ENCODE data around the gene B3GNT2.
"Not testable (repeated sequence)": the region's sequence is repeated elsewhere in the genome, so short reads cannot be mapped to it uniquely, and the experiment has no call there.

B3GNT2 gene, protein sequence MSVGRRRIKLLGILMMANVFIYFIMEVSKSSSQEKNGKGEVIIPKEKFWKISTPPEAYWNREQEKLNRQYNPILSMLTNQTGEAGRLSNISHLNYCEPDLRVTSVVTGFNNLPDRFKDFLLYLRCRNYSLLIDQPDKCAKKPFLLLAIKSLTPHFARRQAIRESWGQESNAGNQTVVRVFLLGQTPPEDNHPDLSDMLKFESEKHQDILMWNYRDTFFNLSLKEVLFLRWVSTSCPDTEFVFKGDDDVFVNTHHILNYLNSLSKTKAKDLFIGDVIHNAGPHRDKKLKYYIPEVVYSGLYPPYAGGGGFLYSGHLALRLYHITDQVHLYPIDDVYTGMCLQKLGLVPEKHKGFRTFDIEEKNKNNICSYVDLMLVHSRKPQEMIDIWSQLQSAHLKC

DNA sequence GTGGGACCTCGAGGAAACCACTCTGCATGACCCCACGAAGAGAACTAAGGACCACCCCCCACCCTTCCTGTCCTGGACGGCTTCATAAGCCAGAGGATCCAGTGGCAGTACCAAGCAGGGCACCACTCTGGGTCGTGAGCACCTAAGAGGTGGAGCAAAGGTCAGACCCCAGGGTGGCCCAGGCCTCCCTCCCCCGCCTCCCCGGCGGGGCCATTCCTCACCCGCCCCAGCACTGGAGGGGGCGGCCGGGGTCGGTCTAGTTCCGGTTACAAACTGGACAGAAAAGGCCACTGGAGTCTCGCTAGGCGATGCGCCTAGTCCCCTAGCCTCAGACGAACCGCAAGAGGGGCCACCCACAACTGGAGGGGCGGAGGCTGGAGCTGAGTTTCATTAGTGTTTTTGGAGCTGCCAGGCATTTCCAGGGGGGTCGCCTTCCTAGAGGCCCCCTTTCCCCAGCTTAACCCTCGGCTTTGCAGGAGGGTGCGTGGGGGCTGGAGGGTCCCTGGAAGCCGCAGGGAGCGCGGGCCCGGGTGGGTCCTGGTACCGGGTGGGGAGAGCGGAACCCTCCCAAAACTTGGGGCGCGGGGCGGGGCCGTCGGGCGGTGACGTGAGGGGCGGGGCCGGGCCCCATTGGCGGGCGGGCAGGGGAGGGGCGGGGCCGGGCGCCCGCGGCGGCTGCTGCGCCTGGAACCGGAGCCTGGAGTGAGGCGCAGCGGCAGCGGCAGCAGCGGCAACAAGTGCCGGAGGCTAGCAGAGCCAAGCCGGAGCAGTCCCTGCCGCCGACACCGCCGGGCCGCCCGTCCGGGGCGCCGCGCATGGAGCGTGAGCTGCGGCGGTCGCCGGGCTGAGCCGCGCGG lies at the start of gene B3GNT2:
B3GNT2 (plus strand) TSS at position 695 of the 857 bp plus-strand sequence. CDS start 26,106 bp downstream, outside the sequence.
- DNase-seq (ENCODE audit: low spot score in 2 of 2), result peak; percentile 70 to 84
- in situ Hi-C loops (cut with MboI; ENCODE audit: low sequenced_read_pairs), result no loop called here

DNA sequence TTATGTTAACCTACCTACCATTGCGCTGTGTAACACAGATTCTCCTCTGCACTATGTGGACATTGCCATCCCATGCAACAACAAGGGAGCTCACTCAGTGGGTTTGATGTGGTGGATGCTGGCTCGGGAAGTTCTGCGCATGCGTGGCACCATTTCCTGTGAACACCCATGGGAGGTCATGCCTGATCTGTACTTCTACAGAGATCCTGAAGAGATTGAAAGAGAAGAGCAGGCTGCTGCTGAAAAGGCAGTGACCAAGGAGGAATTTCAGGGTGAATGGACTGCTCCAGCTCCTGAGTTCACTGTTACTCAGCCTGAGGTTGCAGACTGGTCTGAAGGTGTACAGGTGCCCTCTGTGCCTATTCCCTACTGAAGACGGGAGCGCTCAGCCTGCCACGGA lies 49.1 kb upstream of the B3GNT2 start:
- H3K9me3 ChIP-seq; H3K27me3 ChIP-seq (ENCODE audit: low read depth): not testable (repeated sequence)

More for the DNA sequence above, at the start of gene B3GNT2:
- Histone ChIP-seq H3K4me3 (peak within 1 kb of the TSS; percentile 88), H3K36me3 (replicated peaks) (no peaks in the 10 kb centered on the region), H3K9me3 (no peaks in the 10 kb centered on the region), H3K27me3 (ENCODE audit: low read depth) (no peaks in the 10 kb centered on the region), H3K4me1 (peaks cover 5% of the 10 kb centered on the region)

DNA sequence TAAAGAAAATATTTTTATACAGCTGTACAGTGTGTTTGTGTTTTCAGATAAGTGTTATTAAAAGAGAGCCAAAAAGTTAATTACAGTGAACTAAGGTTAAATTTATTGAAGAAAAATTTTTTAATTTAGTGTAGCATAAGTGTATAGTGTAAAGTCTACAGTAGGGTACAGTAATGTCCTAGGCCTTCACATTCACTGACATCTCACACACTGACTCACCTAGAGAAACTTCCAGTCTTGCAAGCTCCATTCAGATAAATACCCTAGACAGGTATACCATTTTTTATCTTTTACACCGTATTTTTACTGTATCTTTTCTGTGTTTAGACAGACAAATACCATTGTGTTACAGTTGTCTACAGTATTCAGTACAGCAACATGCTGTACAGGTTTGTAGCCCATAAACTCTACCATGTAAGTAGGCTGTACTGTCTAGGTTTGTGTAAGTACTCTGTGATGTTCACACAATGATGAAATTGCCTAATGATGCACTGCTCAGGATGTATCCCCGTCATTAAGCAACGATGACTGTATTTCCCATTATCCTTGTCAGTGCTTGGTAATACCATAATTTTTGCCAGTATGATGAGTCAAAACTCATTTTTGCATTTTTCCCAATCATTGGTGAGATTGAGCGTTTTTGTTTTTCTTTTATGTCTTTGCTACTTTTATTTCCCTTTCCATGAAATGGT lies 48.2 kb upstream of the B3GNT2 start:
- Histone ChIP-seq H3K4me1 (no peaks in the 10 kb centered on the region), H3K36me3 (replicated peaks) (no peaks in the 10 kb centered on the region), H3K9me3 (no peaks in the 10 kb centered on the region), H3K4me3 (no peak overlapping the region), H3K27me3 (ENCODE audit: low read depth) (no peaks in the 10 kb centered on the region)
- DNase-seq (ENCODE audit: low spot score in 2 of 2), result no peak
- in situ Hi-C loops (cut with MboI; ENCODE audit: low sequenced_read_pairs), result no loop called here

More for the DNA sequence above, 49.1 kb upstream of the B3GNT2 start:
- H3K4me3 ChIP-seq; H3K4me1 ChIP-seq; in situ Hi-C loops (cut with MboI; ENCODE audit: low sequenced_read_pairs); DNase-seq (ENCODE audit: low spot score in 2 of 2); H3K36me3 ChIP-seq (replicated peaks): not testable (repeated sequence)

DNA sequence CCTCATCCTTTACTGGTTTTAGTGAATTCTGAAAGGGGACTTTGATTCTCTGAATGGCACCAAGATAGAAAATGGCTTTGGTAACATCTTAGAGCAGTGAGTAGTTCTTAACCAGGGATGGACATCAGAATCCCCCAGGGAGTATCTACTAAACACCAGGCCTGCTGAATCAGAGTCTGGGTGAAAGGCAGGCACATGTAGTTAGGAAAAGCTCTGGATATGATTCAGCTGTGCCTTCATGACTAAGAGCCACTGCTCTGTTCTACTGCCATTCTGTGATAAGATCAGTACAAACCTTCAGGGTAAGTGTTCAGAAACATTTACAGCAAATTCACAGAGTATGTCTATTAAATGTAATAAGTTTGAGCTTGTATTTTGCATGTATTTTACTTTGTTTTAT lies 46.2 kb upstream of the B3GNT2 start:
- DNase-seq (ENCODE audit: low spot score in 2 of 2), result no peak
- no peaks in the 10 kb centered on the region for H3K27me3 ChIP-seq (ENCODE audit: low read depth)
- no peaks in the 10 kb centered on the region for H3K9me3 ChIP-seq
- no peak overlapping the region for H3K4me3 ChIP-seq
- H3K4me1 ChIP-seq, result no peaks in the 10 kb centered on the region
- in situ Hi-C loops (cut with MboI; ENCODE audit: low sequenced_read_pairs), result no loop called here
- H3K36me3 ChIP-seq (replicated peaks), result no peaks in the 10 kb centered on the region

DNA sequence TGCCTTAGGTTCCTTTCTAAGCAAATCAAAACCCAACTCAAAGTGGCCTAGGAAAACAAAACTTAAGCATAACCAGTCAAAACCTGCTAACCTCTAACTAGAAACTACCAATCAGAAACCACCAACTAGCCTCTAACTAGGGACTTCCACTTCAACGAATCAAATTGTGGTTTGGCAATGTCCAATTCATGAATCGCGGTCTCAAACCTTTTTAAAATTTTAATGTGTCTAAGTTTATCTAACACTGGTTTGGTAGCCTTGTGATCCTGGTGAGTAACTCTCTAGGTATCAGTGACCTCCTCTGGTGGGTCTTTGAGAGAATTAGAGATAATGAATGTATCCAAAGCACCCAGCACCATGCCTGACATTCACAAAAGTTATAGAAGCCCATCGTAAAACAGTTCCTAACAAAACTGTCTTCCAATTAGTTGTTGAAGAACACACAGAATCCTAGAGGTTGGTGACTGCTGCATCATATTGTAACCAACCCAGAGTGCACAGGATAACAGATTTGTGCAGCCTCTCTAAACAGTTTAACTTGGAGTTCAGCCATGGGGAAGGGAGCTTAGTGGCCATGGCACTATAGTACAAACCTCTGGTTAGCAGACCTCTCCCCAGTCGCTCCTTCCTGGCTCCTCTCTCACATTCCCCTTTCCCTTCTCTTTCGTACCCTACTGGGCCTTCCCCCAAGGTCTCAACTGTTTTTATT lies 45.2 kb upstream of the B3GNT2 start:
- in situ Hi-C loops (cut with MboI; ENCODE audit: low sequenced_read_pairs), result no loop called here
- H3K36me3 ChIP-seq (replicated peaks), result no peaks in the 10 kb centered on the region
- no peak for DNase-seq (ENCODE audit: low spot score in 2 of 2)
- H3K9me3 ChIP-seq, result peaks cover 3% of the 10 kb centered on the region; the same call in 1 of the 2 replicates
- no peaks in the 10 kb centered on the region for H3K27me3 ChIP-seq (ENCODE audit: low read depth)
- H3K4me1 ChIP-seq, result no peaks in the 10 kb centered on the region
- H3K4me3 ChIP-seq, result no peak overlapping the region

DNA sequence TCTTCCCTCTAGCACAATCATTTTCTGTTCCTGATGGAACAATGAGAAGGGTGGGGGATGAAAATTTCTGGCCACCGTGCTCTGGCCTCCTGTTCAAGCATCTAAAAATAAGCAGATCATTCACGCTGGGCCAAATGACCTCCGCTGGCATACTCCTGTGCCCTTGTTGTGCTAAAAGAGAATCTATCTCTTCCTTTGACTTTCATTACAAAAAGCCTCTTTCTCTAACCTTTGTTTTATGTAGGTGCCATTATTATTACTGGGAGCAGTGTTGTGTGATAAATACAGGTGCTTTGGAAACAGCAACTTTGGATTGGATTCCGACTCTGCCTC lies 44.6 kb upstream of the B3GNT2 start:
- in situ Hi-C loops (cut with MboI; ENCODE audit: low sequenced_read_pairs), result no loop called here
- Histone ChIP-seq H3K27me3 (ENCODE audit: low read depth) (no peaks in the 10 kb centered on the region), H3K9me3 (peaks cover 3% of the 10 kb centered on the region; the same call in 1 of the 2 replicates), H3K4me1 (no peaks in the 10 kb centered on the region), H3K4me3 (no peak overlapping the region), H3K36me3 (replicated peaks) (no peaks in the 10 kb centered on the region)
- DNase-seq (ENCODE audit: low spot score in 2 of 2), result no peak

DNA sequence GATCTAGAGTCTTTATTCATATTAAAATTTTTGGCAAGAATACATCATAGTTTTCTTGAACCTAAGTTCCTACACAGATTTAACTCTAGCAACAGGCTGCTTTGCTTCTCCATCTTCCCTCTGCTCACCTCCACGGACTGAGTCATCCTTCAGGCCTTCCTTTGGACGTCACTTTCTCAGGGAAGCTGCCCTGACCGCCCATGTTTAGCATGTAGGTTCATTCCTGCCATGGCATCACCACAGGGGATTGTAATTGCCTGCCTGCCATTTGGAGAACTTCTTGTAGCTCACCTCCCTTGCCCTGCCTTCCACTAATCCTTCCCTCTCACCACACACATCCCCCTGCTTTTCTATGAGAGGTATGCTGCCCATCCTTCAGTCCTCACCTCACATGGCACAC lies 43.9 kb upstream of the B3GNT2 start:
- Histone ChIP-seq H3K27me3 (ENCODE audit: low read depth) (no peaks in the 10 kb centered on the region), H3K4me1 (no peaks in the 10 kb centered on the region), H3K4me3 (no peak overlapping the region), H3K36me3 (replicated peaks) (no peaks in the 10 kb centered on the region), H3K9me3 (peaks cover 3% of the 10 kb centered on the region; the same call in 1 of the 2 replicates)
- in situ Hi-C loops (cut with MboI; ENCODE audit: low sequenced_read_pairs), result no loop called here
- no peak for DNase-seq (ENCODE audit: low spot score in 2 of 2)

DNA sequence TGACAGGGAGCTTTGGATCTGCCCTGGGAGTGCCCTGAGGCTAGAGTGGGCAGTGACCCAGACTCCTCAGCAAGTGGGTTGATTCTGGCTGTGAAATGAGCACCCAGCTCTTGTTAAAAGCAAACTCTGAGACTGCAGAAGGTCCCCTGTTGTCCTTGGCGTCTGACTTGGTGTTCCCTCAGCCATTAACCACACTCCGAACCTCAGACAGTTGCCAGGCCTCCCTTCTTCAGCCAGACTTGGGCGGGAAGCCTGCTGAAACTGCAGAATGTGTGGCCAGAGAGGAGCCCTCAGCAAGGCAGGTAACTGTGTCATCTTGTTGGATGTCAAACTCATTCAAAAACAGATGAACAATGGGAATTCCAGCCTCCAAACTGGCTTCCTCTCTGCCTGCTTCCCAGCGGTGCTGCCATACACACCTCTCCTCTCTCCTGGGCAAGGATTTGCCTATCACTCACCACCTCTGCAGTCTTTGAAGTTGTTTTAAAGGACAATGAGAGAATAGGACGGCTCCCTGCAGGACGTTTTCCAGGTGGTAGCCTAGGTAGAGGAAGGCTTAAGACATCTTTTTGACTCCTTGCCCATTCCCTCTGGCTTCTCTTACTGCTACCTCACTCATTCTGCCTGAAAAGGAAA lies 38.9 kb upstream of the B3GNT2 start:
- peaks cover 3% of the 10 kb centered on the region; the same call in 1 of the 2 replicates for H3K9me3 ChIP-seq
- DNase-seq (ENCODE audit: low spot score in 2 of 2), result no peak
- H3K4me3 ChIP-seq, result no peak overlapping the region
- H3K4me1 ChIP-seq, result no peaks in the 10 kb centered on the region
- in situ Hi-C loops (cut with MboI; ENCODE audit: low sequenced_read_pairs), result no loop called here
- H3K36me3 ChIP-seq (replicated peaks), result no peaks in the 10 kb centered on the region
- no peaks in the 10 kb centered on the region for H3K27me3 ChIP-seq (ENCODE audit: low read depth)

DNA sequence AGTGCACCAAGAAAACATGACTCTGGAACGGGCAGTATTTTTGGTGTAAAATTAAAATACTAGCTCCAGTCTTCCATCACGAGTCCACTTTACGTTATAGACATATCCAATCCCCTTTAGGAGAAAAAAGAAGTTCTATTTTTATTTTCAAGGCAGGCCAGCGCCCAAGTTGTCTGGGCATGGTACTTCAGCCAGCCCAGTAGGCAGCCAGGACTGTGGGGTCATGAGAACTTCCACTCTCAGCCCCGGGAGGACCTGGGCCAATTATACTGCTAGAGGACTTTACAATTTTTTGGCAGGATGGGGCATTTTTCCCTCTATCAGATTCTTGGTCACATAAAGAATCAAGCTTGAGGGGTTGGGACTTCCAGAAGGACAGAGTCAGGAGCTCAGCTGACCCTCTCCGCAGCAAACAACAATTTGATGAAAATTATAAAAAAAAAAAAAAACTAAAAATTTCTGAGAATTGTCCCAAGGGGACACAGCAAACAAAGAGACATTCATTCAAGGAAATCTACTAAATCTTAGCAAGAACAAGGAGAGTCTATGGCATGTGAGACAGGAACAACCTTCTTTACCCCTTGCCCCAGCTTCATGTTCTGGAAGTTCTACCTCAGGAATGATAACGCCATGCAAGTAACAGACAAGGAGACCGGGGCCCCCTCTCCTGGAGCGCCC lies 37.3 kb upstream of the B3GNT2 start:
- in situ Hi-C loops (cut with MboI; ENCODE audit: low sequenced_read_pairs), result no loop called here
- no peaks in the 10 kb centered on the region for H3K36me3 ChIP-seq (replicated peaks)
- peaks cover 3% of the 10 kb centered on the region; the same call in 1 of the 2 replicates for H3K9me3 ChIP-seq
- no peak overlapping the region for H3K4me3 ChIP-seq
- H3K27me3 ChIP-seq (ENCODE audit: low read depth), result no peaks in the 10 kb centered on the region
- H3K4me1 ChIP-seq, result peaks cover 7% of the 10 kb centered on the region
- no peak for DNase-seq (ENCODE audit: low spot score in 2 of 2)

DNA sequence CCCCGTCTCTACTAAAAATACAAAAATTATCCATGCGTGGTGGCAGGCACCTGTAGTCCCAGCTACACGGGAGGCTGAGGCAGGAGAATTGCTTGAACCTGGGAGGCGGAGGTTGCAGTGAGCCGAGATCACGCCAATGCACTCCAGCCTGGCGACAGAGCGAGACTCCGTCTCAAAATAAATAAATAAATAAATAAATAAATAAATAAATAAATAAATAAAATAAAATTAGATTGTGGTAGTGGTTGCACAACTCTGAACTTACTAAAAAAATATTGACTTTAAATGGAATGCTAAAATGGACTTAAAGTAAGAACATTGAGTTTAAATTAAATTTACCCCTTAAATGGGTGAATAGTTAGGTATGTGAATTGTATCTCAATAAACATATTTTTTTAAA lies 35.2 kb upstream of the B3GNT2 start:
- in situ Hi-C loops (cut with MboI; ENCODE audit: low sequenced_read_pairs); H3K27me3 ChIP-seq (ENCODE audit: low read depth); H3K4me1 ChIP-seq; DNase-seq (ENCODE audit: low spot score in 2 of 2); H3K36me3 ChIP-seq (replicated peaks); H3K9me3 ChIP-seq; H3K4me3 ChIP-seq: not testable (repeated sequence)

DNA sequence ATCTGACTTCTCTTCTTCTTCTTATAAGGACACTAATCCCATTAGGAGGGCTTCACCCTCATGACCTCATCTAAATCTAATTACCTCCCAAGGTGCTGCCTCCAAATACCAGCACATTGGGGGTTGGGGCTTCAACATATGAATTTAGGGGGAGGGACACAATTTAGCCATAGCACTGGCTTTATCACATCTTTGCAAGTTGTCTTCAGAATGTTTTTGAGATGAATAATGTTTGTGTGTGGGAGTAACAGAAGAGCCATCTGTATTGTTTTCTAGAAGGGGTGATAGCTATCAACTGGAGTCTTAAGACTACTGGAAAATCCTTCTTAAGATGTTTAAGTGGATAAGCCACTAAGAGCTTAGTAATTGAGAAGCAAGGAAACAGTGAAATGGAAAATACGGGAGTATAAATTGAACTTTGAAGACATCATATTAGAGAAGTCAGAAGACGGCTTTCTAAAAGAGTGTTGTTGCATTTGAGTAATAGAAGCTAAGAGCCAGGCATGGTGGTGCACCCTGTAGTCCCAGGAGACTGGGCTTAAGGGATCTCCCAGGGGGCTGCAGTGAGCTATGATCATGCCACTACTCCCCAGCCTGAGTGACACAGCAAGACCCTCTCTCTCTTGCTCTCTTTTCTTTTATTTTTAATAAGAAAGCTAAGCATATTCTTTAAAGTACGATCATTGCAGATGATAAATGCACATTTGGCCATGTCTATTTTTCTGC lies 32.6 kb upstream of the B3GNT2 start:
- DNase-seq (ENCODE audit: low spot score in 2 of 2), result peak; percentile 11 to 47
- no peak overlapping the region for H3K4me3 ChIP-seq
- in situ Hi-C loops (cut with MboI; ENCODE audit: low sequenced_read_pairs), result no loop called here
- no peaks in the 10 kb centered on the region for H3K9me3 ChIP-seq
- no peaks in the 10 kb centered on the region for H3K36me3 ChIP-seq (replicated peaks)
- H3K4me1 ChIP-seq, result peaks cover 9% of the 10 kb centered on the region
- H3K27me3 ChIP-seq (ENCODE audit: low read depth), result no peaks in the 10 kb centered on the region

DNA sequence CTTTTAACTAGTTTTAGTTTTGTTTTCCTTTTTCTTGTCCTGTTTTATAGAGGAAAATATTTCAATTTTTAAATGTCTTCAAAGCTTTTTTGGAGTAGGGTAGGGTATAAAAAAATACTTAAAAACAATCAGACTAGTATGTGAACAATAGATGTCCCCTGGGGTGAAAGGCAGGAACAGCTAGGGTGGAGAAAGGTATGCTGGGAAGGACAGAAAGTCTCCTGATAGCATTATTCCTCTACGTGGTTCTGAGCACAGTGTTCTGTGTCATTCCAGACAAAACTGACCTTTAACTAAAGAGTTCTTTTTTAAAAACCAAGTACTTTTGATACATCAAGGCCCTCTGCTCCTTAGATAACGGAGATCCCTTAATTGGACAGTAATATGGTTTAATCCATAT lies 32.1 kb upstream of the B3GNT2 start:
- DNase-seq (ENCODE audit: low spot score in 2 of 2), result no peak
- no peaks in the 10 kb centered on the region for H3K27me3 ChIP-seq (ENCODE audit: low read depth)
- H3K4me1 ChIP-seq, result peaks cover 9% of the 10 kb centered on the region
- no peaks in the 10 kb centered on the region for H3K9me3 ChIP-seq
- H3K36me3 ChIP-seq (replicated peaks), result no peaks in the 10 kb centered on the region
- in situ Hi-C loops (cut with MboI; ENCODE audit: low sequenced_read_pairs), result no loop called here
- no peak overlapping the region for H3K4me3 ChIP-seq
